Endometrium (tissue), 2 donors: ENCODE measurements around the gene CREG1.

Source experiments
- FAIRE-seq: peaks from 2 replicates; lab custom pipeline; 2012; peaks lifted over from hg19 to GRCh38; lab: Jason Lieb, UNC
- donor health status: control.
- donor health status: control.

The CREG1 gene

GRCh38 chr1:167503626-167504466, 49.7 kb downstream of the CREG1 start:
- no peak for FAIRE-seq

- FAIRE-seq = no peak
These were observed 50.7 kb downstream of the CREG1 start for GRCh38 chr1:167502719-167503462.

- FAIRE-seq = no peak
These were observed 51.4 kb downstream of the CREG1 start for GRCh38 chr1:167502192-167502551.

DNA sequence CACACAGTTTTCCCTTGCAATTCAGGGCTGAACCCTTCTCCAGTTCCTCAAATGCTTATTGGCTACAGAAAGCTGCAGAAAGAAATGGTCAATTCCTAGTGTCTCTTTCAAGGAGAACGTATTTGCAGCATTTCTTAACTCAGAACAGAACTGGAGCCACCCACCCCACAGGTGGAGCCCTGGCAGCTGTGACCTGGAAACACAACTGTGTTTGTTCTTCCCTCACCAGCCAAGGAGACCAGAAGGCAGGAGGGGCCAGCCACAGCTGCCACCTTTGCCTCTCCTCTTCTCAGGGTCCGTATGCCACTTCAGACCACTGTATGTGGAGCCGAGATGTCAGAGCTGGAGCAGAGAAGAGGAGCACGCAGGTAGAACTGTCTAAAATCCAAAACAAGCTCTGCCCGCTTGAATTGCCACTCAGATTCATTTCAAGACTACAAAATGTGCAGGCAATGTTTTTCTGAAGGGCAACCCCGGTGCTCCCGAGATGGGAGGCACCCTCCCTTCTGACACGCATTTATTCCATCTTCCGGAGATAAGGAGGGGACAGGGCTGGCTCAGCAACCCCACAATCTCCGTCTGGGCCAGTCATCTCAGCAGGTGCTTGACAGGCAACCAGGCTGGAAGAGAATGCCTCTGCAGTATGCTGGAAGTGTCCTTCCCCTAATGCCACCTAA, 51.9 kb downstream of the CREG1 start:
- FAIRE-seq = no peak

GRCh38 chr1:167500283-167500860, 53.2 kb downstream of the CREG1 start:
- FAIRE-seq = no peak

- no peak for FAIRE-seq
These were observed 53.9 kb downstream of the CREG1 start for GRCh38 chr1:167499664-167500101.

DNA sequence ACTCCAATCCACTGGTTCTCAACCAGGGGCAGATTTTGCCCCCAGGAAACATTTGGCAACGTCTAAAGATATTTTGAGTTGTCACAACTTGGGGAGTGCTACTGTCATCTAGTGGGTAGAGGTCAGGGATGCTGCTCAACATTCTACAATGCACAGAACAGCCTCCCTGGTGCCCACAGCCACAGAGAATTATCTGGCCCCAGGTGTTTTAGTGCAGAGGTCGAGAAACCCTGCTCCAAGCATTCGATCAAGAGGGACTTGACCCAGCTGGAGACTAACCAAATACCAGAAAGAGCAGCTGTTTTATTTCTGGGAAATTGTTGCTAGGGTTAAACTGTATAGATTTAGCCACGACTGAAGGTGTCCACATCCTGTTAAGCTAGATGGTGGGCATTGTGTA, 54.5 kb downstream of the CREG1 start:
- FAIRE-seq = no peak

GRCh38 chr1:167496797-167497619, 56.6 kb downstream of the CREG1 start:
- FAIRE-seq = no peak

DNA sequence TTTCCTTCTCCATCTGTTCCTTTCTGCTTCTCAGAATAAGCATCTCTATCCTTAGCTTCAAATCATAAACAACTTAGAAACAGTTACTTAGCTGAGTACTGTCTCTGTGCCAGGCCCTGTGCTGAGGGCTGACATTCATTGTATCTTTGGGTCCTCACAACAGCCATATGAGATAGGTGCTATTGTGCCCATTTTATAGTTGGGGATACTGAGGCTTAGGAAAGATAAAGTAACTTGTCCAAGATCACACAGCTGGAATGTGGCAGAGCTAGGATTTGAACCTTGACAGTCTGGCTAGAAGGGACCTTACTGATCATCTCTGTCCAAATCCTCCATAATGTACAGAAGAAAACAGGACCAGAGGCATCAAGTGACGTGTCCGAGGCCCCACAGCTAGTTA, 60.2 kb downstream of the CREG1 start:
- no peak for FAIRE-seq

GRCh38 chr1:167492481-167492910, 61.1 kb downstream of the CREG1 start:
- no peak for FAIRE-seq

- no peak for FAIRE-seq
These were observed 61.7 kb downstream of the CREG1 start for GRCh38 chr1:167491586-167492461.
